Aorta (tissue), 5 donors: Measurements from ENCODE around the gene PEAK1. TPM values are rescaled to one million over a fixed set of nuclear protein-coding genes. Genes with fewer than 3 reads are reported as not detected.

ENCODE experiments used
- ATAC-seq: fragments of 200-7000 bp; cut with Tn5 transposase; one replicate; pipeline ENCODE4 v1.9.1; 2022; ENCODE audit warnings: moderate library complexity; ENCODE audit not compliant: low FRiP score
- DNase-seq, 2 donors: peaks; one replicate each; pipeline ENCODE4 v3.0.0-alpha.2; 2020
- H3K27ac ChIP-seq, 2 donors: one replicate each; pipeline ENCODE4 v1.5.1; 2013; ENCODE audit warnings: low read length in 2 of 2, mild to moderate bottlenecking in 2 of 2, moderate library complexity in 2 of 2, control low read depth in 1 of 2, inconsistent platforms in 1 of 2, low read depth in 1 of 2
- H3K27me3 ChIP-seq, 2 donors: one replicate each; pipeline ENCODE4 v1.6.1; 2013; ENCODE audit warnings: control low read depth in 1 of 2, low read length in 1 of 2, mild to moderate bottlenecking in 1 of 2, moderate library complexity in 1 of 2; ENCODE audit not compliant: insufficient read depth in 2 of 2, control insufficient read depth in 1 of 2
- H3K36me3 ChIP-seq, 2 donors: one replicate each; pipeline ENCODE4 v1.6.1; 2013; ENCODE audit warnings: control low read depth in 1 of 2, low read length in 1 of 2, mild to moderate bottlenecking in 1 of 2; ENCODE audit not compliant: insufficient read depth in 2 of 2, control insufficient read depth in 1 of 2
- H3K4me1 ChIP-seq, 2 donors: one replicate each; pipeline ENCODE4 v1.6.1; 2013; ENCODE audit warnings: low read length in 2 of 2, control low read depth in 1 of 2, mild to moderate bottlenecking in 1 of 2, moderate library complexity in 1 of 2; ENCODE audit not compliant: insufficient read depth in 2 of 2, control insufficient read depth in 1 of 2
- H3K4me3 ChIP-seq, 2 donors: one replicate each; pipeline ENCODE4 v1.5.1; 2013; ENCODE audit warnings: low read length in 2 of 2, control low read depth in 1 of 2, mild to moderate bottlenecking in 1 of 2
- H3K9me3 ChIP-seq: one replicate; pipeline ENCODE4 v1.6.1; 2013; ENCODE audit warnings: mild to moderate bottlenecking, low read length; ENCODE audit not compliant: control insufficient read depth
- WGBS, 2 donors: extraction: QIAGEN DNeasy Blood & Tissue Kit; methylation state at CpG; one replicate each; pipeline ENCODE4 v1.1.7; 2013; 5-methylcytosine and 5-hydroxymethylcytosine counted together
- intact Hi-C, 2 donors: fragments of 100-400 bp; cut with DNase I; formaldehyde crosslinking; loops; one replicate each; pipeline versions ENCODE4 v1.14.2 to v1.15.0; 2022
- polyA plus RNA-seq, 2 donors: library from polyadenylated mRNA; stranded (reverse); fragments of 200-250 nt; gene quantifications; one replicate each; pipeline ENCODE4 v1.2.3, GENCODE V29; 2013
- total RNA-seq, 2 donors: library from RNA; stranded (reverse); fragmentation: NEBNext Ultra II Directional; extraction: Animal tissue kit (Norgen Biotek cat#: 25700); gene quantifications; one replicate each; pipeline ENCODE4 v1.2.1, GENCODE V29; 2021
- donor health status: healthy with polysubstance abuse.
- donor health status: Bipolar disorder and iron deficiency.
- donor health status: DM: no; HTN: no; CAD: no.
- donor health status: DM: no; HTN: no; CAD: no.
- donor health status: DM: yes; HTN: yes; CAD: no.

PEAK1 gene
- total and polyA plus RNA-seq, 4 donors = 8.0 to 105 (median 53.4) TPM

- ATAC-seq = peak; percentile 39
- intact Hi-C loops = loop anchor here (2.0 to 5.0 kb wide), 4 partner anchors 42 to 424 kb away; no protein-coding TSS in a partner anchor
- Histone ChIP-seq H3K4me3 (no peak overlapping the region), H3K27ac (no peak overlapping the region), H3K9me3 (no peaks in the 10 kb centered on the region), H3K27me3 (no peaks in the 10 kb centered on the region), H3K4me1 (no peaks in the 10 kb centered on the region), H3K36me3 (peaks cover 0 to 3% of the 10 kb centered on the region in 2 donors)
- DNase-seq = no peak
- 50 to 53% methylated on average over 3 of the region's 3 CpGs for WGBS, 2 donors
Measured at GRCh38 chr15:77118882-77119321, 301.0 kb downstream of the PEAK1 start.

GRCh38 chr15:77115179-77115578 lies 304.7 kb downstream of the PEAK1 start:
- ATAC-seq (no peak), DNase-seq (no peak)
- Histone ChIP-seq H3K4me1 (no peaks in the 10 kb centered on the region), H3K27me3 (no peaks in the 10 kb centered on the region), H3K27ac (no peak overlapping the region), H3K36me3 (peaks cover 0 to 6% of the 10 kb centered on the region in 2 donors), H3K9me3 (no peaks in the 10 kb centered on the region), H3K4me3 (no peak overlapping the region)
- WGBS, 2 donors = 93% methylated on average over 4 of the region's 4 CpGs
- intact Hi-C loops = loop anchor here in 1 of 2 donors (5.0 kb wide), 1 partner anchor 427 kb away; no protein-coding TSS in a partner anchor

- intact Hi-C loops = no loop called here
- no peaks in the 10 kb centered on the region for H3K27me3 ChIP-seq
- DNase-seq (no peak), ATAC-seq (no peak)
- 96% methylated on average over 2 of the region's 2 CpGs for WGBS, 2 donors
- no peaks in the 10 kb centered on the region for H3K4me1 ChIP-seq
- no peaks in the 10 kb centered on the region for H3K9me3 ChIP-seq
- H3K36me3 ChIP-seq = peaks cover 0 to 6% of the 10 kb centered on the region in 2 donors
- no peak overlapping the region for H3K27ac ChIP-seq
- H3K4me3 ChIP-seq = no peak overlapping the region
Measured at GRCh38 chr15:77112838-77113504, 306.9 kb downstream of the PEAK1 start.

- Histone ChIP-seq H3K27ac (no peak overlapping the region), H3K9me3 (no peaks in the 10 kb centered on the region), H3K36me3 (peaks cover 0 to 6% of the 10 kb centered on the region in 2 donors), H3K4me3 (no peak overlapping the region), H3K4me1 (no peaks in the 10 kb centered on the region), H3K27me3 (no peaks in the 10 kb centered on the region)
- intact Hi-C loops = no loop called here
- DNase-seq (no peak), ATAC-seq (no peak)
- 98% methylated on average over 3 of the region's 3 CpGs for WGBS, 2 donors
Measured at GRCh38 chr15:77111789-77112188, 308.1 kb downstream of the PEAK1 start.

GRCh38 chr15:77107531-77108355 lies 312.2 kb downstream of the PEAK1 start:
- H3K4me1 ChIP-seq = no peaks in the 10 kb centered on the region
- intact Hi-C loops = loop anchor here (2.0 to 10.0 kb wide), 3 partner anchors 85 to 527 kb away; partner anchors contain the start of gene LINGO1 (in 1 of the 2)
- H3K9me3 ChIP-seq = no peaks in the 10 kb centered on the region
- ATAC-seq (peak; percentile 70), DNase-seq (peak in 1 of 2 donors; percentile 61)
- no peak overlapping the region for H3K4me3 ChIP-seq
- WGBS, 2 donors = 60% methylated on average over 9 of the region's 9 CpGs
- no peaks in the 10 kb centered on the region for H3K27me3 ChIP-seq
- no peaks in the 10 kb centered on the region for H3K36me3 ChIP-seq
- H3K27ac ChIP-seq = no peak overlapping the region

- no peaks in the 10 kb centered on the region for H3K27me3 ChIP-seq
- intact Hi-C loops = loop anchor here in 1 of 2 donors (5.0 to 10.0 kb wide), 2 partner anchors 435 to 528 kb away; partner anchors contain the start of gene LINGO1
- H3K4me1 ChIP-seq = no peaks in the 10 kb centered on the region
- WGBS, 2 donors = 65 to 79% methylated on average over 2 of the region's 2 CpGs
- ATAC-seq (no peak), DNase-seq (peak in 1 of 2 donors; percentile 53)
- no peak overlapping the region for H3K27ac ChIP-seq
- no peaks in the 10 kb centered on the region for H3K9me3 ChIP-seq
- H3K36me3 ChIP-seq = no peaks in the 10 kb centered on the region
- no peak overlapping the region for H3K4me3 ChIP-seq
Measured at GRCh38 chr15:77107068-77107467, 312.8 kb downstream of the PEAK1 start.

- Histone ChIP-seq H3K4me1 (no peaks in the 10 kb centered on the region), H3K9me3 (no peaks in the 10 kb centered on the region), H3K36me3 (no peaks in the 10 kb centered on the region), H3K4me3 (no peak overlapping the region), H3K27ac (no peak overlapping the region), H3K27me3 (no peaks in the 10 kb centered on the region)
- 74 to 76% methylated on average over 3 of the region's 3 CpGs for WGBS, 2 donors
- ATAC-seq (no peak), DNase-seq (peak in 1 of 2 donors; percentile 59)
- intact Hi-C loops = loop anchor here in 1 of 2 donors (10.0 kb wide), 1 partner anchor 531 kb away; the partner anchor contains the start of gene LINGO1
Measured at GRCh38 chr15:77104155-77104554, 315.7 kb downstream of the PEAK1 start.

GRCh38 chr15:77099741-77100463 lies 320.0 kb downstream of the PEAK1 start:
- no peak overlapping the region for H3K4me3 ChIP-seq
- H3K36me3 ChIP-seq = no peaks in the 10 kb centered on the region
- ATAC-seq = no peak
- H3K27me3 ChIP-seq = no peaks in the 10 kb centered on the region
- 90% methylated on average over 4 of the region's 4 CpGs for WGBS, 2 donors
- no peaks in the 10 kb centered on the region for H3K4me1 ChIP-seq
- no peak overlapping the region for H3K27ac ChIP-seq
- DNase-seq = no peak
- no peaks in the 10 kb centered on the region for H3K9me3 ChIP-seq
- intact Hi-C loops = loop anchor here in 1 of 2 donors (10.0 kb wide), 1 partner anchor 535 kb away; the partner anchor contains the start of gene LINGO1
